HT1080 (cell line): ENCODE data around the gene STK24. TPM values are rescaled to one million over a fixed set of nuclear protein-coding genes. Genes with fewer than 3 reads are reported as not detected.
"Not testable (repeated sequence)": the region's sequence is repeated elsewhere in the genome, so short reads cannot be mapped to it uniquely, and the experiment has no call there.

Experiments used
- DNase-seq: peaks from one replicate; pipeline ENCODE4 v3.0.0-alpha.2; 2015; ENCODE audit warnings: low read depth
- total RNA-seq: library from RNA; depleted of rRNA; stranded (reverse); fragments of >200 nt; shearing (Covaris generic); gene quantifications from 2 replicates; pipeline ENCODE4 v1.2.3, GENCODE V29; 2014

Gene STK24
- total RNA-seq, 1 experiment from 2014 or later = 81.7 TPM

DNA sequence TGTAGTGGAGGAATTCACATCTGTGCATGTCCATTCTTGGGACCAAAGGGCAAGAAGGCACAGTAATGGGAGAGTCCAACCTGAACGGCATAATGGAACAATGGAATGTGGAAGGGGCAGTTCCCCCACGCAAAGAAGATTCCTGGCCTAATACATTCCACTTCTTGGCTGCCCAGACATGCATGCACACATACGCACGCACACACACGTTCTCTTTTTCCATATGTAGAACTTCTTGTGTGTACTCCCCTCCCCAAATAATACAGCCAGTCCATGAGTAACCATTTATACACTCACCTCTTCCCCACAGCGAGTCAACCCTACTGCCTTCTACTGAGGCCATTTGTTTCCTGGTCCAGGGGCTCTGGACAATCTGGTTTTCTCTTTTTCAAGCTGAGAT is 6.0 kb upstream of the STK24 start:
- no peak for DNase-seq

DNA sequence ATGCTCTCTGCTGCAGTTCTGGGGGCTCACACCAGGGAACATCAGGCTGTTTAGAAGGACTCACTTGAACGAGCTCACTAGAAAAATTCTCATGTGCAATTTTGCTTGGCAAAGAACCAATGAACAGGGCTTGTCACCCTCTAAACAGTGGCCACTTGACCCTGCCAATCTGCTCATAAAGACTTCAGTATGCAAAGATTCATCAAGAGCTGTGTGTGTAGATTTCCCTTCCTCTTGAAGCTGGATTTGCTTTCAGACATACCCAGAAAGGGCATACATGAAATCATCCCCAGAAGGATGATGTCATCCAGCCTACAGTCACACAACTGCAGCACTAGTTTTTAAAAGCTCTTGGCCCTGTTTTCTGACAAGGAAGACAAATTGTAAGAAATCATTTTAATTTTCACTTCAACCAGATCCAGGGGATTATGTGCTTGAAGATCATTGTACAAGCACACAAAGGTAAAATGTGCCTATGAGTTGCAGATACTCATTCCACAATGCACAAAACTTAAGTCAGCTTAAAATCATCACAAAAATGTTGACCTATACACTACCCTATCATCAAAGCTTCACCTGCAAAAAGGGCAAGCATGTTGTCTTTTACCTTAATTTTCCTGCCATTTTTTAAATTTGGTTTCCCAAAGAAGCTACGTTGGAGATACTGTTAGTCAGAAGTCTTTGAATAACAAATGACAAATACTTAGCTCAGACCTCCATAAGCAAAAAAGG is 5.2 kb upstream of the STK24 start:
- DNase-seq = peak; percentile 69

- DNase-seq = no peak
Observed at GRCh38 chr13:98581381-98581780, 4.5 kb upstream of the STK24 start.

DNA sequence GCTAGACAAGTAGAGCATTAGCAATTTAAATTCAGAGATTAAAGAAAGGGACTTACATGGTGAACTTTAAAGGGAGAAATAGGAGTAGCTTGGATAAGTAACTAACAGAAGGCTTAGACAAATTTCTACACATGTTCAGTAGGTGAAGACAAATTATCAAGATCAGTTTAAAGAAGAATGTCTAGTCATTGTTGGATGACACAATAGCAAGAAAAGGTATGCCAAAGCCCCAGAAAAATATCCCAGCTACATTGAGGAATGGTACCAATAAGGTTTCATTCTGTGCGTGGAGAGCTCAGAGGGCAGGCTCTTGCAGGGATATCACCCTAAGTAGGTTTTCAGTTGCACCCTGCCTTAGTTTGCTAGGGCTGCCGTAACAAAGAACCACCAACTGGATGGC is 3.5 kb upstream of the STK24 start:
- DNase-seq = no peak

GRCh38 chr13:98577836-98578285 is 954 bp upstream of the STK24 start:
- DNase-seq = no peak

GRCh38 chr13:98576200-98576945 is 534 bp downstream of the STK24 start:
- no peak for DNase-seq

DNA sequence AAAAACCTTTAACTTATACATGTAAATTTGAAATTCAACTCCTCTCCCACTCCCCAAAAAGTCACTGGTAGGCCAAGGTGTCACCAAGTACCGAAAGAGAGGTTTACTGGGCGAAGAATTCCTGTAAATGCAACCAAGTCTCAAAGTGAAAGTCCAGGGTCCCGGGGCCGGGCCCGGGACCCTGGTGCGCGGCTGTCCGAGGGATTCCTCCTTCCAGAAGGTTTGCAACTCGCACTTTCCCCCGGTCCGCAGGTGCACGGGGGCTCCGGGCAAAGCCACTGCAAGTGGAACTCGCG is 1.1 kb downstream of the STK24 start:
- no peak for DNase-seq

DNA sequence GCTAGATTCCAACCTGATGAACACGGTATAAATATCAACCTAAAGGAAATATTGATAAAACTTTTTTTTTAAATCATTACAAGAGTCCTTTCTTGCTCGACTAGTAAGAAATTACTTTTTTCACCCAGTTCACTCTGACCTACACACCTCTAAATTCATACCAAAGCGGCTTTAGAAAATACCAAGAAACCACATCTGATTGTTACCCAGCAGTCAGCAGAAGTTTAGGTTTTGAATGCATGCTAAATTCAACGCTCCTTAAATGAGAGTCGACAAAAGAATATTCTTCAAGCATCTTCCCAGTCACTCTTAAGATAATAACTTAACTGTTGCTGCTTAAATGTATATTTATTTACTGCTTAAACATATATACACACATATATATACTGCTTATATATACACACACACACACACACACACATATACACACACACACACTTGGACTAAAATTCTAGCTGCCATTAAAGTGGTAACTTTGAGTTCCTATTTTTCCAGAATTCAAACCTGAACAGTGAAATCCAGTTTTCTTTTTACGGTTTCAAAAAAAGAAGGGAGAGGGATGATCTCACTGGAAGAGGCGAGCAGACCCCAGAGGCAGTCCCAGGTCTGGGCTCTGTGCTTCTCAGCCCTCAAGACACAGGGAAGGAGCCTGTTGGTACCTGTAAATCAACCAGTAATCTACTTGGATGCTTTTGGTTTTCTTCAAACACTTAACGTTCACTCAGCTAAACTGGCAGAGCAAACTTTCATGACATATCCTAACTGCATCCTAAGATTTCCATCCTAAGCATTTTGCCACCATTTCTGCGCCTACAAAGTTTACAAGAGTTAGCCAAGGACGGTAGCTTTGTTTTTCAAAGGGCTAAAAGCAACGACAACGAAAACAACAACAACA is 1.7 kb downstream of the STK24 start:
- DNase-seq = no peak

DNA sequence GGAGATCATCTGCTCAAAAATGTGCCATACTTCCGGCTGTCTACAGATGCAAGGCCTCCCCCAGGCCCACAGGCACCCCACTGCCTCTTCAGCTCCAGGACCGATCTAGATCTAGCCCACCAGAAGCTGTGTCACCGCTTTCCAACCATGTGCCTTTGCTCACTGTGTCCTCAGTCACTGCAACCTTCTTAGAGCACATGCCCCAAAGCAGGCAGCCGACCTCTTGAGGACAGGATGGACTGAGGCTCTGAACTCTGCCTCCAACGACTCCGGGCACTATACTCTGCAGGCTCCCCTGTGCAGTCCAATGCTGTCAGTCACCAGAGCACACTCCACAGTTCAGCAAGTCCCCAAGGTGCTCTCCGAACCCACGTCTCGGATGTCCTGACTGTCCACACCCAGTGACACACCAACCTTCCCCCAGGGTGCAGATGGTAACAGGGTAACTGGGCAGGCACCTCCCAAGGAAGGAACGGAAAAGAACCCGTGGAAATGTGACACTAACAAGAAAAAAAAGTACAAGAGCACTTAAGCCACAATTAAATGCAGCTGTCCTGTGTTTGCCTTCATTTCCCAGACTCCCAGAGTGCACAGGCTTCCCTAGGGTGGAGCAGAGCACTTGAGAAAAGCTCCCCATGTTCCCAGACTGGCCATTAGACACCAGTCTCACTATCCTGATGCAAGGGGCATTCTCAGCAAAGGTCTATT is 4.8 kb downstream of the STK24 start:
- peak; percentile 43 for DNase-seq

DNA sequence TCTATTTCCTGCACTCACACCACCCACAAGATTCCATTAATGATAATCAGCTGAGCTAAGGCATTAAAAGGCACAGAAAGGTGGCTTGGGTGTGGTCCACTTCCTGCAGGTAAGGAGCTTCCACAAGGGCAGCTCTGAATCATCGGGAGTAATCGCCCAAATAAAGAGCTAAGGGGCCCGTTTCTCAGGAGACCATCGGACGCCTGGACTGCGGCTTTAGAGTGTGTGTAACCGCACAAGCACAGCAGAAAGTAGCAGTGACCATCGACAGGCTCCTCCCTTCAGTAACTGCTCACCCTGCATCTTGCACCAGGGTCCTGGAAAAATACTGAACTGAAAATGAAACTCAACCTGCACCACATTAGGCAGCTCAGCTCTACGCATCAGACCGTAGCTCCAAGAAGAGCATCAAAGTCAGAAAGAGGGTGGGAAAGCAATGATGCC is 6.0 kb downstream of the STK24 start:
- peak; percentile 83 for DNase-seq

- DNase-seq = not testable (repeated sequence)
Observed at GRCh38 chr13:98569494-98570367, 7.2 kb downstream of the STK24 start.

GRCh38 chr13:98568918-98569317 is 8.0 kb downstream of the STK24 start:
- no peak for DNase-seq

- no peak for DNase-seq
Observed at GRCh38 chr13:98567140-98567539, 9.8 kb downstream of the STK24 start.

DNA sequence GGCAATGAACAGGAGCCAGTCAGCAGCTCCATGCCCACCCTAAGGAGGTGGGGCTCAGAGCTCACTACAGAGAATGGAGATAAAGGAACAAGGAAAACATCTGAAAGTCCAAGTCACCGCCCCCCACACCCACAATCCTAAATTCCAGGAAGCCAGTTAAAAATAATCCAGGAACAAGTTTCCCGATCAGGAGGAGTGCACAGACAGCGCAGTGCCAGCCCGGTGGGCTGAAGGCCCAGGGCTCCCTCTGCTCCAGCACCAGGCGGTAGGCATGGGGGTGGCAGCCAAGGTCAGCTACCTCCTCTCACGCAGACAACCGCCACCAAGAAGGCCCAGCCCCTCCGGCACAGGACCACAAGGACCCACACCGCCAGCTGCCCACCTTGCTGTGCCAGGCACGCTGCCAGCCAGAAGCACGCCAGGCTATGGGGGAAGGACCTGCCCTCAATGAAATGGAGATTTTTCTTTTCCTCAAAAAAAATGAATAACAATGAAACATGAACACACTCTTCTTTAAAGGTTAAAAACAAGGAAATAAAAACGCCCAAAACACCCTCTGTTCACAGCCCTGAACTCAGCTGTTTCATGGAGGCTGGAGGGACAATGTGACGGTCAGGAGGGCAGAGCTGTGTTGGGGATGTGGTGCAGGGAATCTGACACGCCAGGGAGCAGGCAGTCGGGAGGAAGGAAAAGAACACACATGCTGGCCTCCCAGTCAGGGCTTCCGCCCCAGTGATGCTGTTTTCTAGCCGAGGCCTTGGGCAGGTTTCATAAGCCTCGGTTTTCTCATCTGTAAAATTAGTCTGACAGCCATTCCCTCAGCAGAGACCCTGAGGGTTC is 11.0 kb downstream of the STK24 start:
- DNase-seq = no peak

DNA sequence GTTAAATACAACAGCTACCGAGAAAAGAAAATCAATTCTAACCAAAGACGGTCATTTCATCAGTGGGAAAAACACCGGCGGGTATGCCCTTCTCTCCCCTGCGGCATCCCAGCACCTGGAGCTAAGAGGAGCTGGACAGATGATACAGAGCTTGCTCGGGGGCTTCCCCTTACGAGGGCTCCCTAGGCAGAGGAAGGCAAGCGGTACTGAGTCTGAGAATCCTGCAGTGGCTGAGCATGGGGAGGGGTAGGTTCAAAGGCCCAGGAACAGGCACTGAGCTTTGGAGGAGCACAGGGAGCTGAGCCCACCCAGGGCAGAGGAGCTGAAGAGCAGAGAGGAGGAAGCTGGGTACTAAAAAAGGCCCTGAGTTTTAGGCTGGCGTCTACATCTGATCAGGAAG is 12.7 kb downstream of the STK24 start:
- DNase-seq = no peak

GRCh38 chr13:98563071-98563470 is 13.8 kb downstream of the STK24 start:
- DNase-seq = no peak

- no peak for DNase-seq
Observed at GRCh38 chr13:98559169-98559568, 17.7 kb downstream of the STK24 start.

DNA sequence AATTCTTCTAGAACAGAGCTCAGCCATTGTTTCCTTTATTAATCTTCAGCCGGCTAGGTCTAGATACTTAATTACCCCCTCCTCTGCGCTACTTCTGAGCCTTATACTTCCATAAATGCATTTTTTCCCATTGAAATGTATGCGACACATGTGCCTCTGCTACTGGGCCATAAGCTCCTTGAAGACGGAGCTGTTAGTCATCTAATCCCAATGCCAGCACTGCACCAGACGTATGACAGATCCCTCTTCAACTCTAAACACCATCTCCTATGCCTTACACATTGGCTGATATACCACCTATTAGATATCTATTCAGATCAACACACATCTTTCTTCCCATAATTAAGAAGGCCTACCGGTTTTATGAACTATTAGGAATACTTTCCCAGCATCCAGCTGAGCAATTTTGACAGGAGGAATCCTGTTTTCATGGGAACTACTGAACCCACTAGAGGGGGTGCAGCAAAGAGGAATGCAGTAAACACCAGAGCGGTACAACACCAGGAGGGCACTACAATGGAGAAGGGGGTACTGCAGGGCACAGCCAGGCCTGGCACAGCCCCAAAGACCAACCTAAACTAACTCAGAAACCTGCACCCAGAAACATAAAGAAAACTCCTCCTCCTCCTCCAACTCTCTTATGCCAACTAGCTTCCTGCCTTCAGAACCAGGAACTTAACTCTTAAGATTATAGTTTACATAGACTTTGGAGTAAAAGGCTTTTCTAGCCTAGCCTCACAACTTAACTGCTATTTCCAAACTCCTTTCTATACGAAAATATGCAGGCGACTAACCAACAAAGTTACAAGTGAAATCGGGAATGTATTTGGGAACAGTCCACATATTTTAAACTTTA is 18.7 kb downstream of the STK24 start:
- no peak for DNase-seq
